HepG2 (cell line): ENCODE results near the gene PGR. TPM values are rescaled to one million over a fixed set of nuclear protein-coding genes. Genes with fewer than 3 reads are reported as not detected.

Experiments
- ATAC-seq: fragments of 200-7000 bp; cut with Tn5 transposase; 3 replicates; pipeline ENCODE4 v1.9.1; 2020; ENCODE audit warnings: mild to moderate bottlenecking, moderate library complexity
- BruUV-seq: library from RNA; stranded (reverse); fragments of 400-500 nt; replicated peaks from 2 replicates; lab custom pipeline; 2021; lab: Mats Ljungman, UMichigan
- CTCF ChIA-PET: fragments of 300-600 bp; formaldehyde crosslinking; extraction: SDS; loops from one replicate; lab custom pipeline; 2021; ENCODE audit warnings: low total read pairs, inconsistent platforms, low intra/inter-chr PET ratio; lab: Yijun Ruan, JAX
- POLR2A ChIA-PET: fragments of 350-600 bp; sonication (Branson Sonifier 250); formaldehyde crosslinking; loops from one replicate; lab custom pipeline; 2020; ENCODE audit warnings: antibody characterized with exemption, inconsistent platforms; lab: Yijun Ruan, JAX
- DNase-seq: peaks from one replicate; pipeline ENCODE4 v3.0.0-alpha.2; 2015; ENCODE audit warnings: low spot score
- FAIRE-seq: peaks from 3 replicates; lab custom pipeline; 2011; peaks lifted over from hg19 to GRCh38; lab: Jason Lieb, UNC
- H2AFZ ChIP-seq: one replicate; pipeline ENCODE4 v1.6.1; 2011; ENCODE audit warnings: low read length, inconsistent platforms
- H3K27ac ChIP-seq: fragments of 300-600 bp; 3 replicates; pipeline ENCODE4 v1.8.0; 2011; ENCODE audit warnings: mixed run types, mild to moderate bottlenecking, mixed read lengths, low read length, inconsistent platforms; ENCODE audit not compliant: insufficient read depth; ENCODE audit errors: extremely low read length
- H3K27me3 ChIP-seq, 2 experiments: fragments of 200-600 bp in 1 of 2; 2 replicates in 1 of 2; 3 replicates in 1 of 2; pipeline versions ENCODE4 v1.6.0 to v1.8.0; 2011; ENCODE audit warnings: low read length in 2 of 2, mild to moderate bottlenecking in 2 of 2, moderate library complexity in 2 of 2, inconsistent platforms in 1 of 2; ENCODE audit not compliant: insufficient read depth in 2 of 2, control insufficient read depth in 1 of 2
- H3K36me3 ChIP-seq, 2 experiments: fragments of 200-600 bp in 1 of 2; replicated peaks in 1 of 2; 2 replicates in 1 of 2; 3 replicates in 1 of 2; pipeline versions ENCODE4 v1.5.1 to v1.8.0; 2011; ENCODE audit warnings: low read length in 2 of 2, inconsistent platforms in 1 of 2; ENCODE audit not compliant: insufficient read depth in 2 of 2, control insufficient read depth in 1 of 2
- H3K4me1 ChIP-seq: 2 replicates; pipeline ENCODE4 v1.5.1; 2012; ENCODE audit warnings: low read length, inconsistent platforms; ENCODE audit not compliant: insufficient read depth
- H3K4me2 ChIP-seq: 2 replicates; pipeline ENCODE4 v1.6.0; 2011; ENCODE audit warnings: low read depth, low read length, inconsistent platforms
- H3K4me3 ChIP-seq, 3 experiments: fragments of 200-600 bp in 1 of 3; sonication (generic), shearing (Covaris generic) in 1 of 3; replicated peaks in 1 of 3; 2 replicates each; pipeline ENCODE4 v1.5.1; 2011 to 2016; ENCODE audit warnings: low read length in 3 of 3, inconsistent platforms in 2 of 3, low read depth in 2 of 3, mild to moderate bottlenecking in 2 of 3, control low read depth in 1 of 3, mixed read lengths in 1 of 3; ENCODE audit not compliant: insufficient read depth in 1 of 3
- H3K79me2 ChIP-seq: one replicate; pipeline ENCODE4 v1.6.1; 2011; ENCODE audit warnings: low read length, inconsistent platforms; ENCODE audit not compliant: insufficient read depth
- H3K9ac ChIP-seq: 2 replicates; pipeline ENCODE4 v1.6.0; 2011; ENCODE audit warnings: mild to moderate bottlenecking, low read depth, low read length, inconsistent platforms; ENCODE audit not compliant: insufficient read depth
- H3K9me3 ChIP-seq: 2 replicates; pipeline ENCODE4 v1.5.1; 2012; ENCODE audit warnings: mild to moderate bottlenecking, low read length
- H4K20me1 ChIP-seq: 2 replicates; pipeline ENCODE4 v1.6.0; 2011; ENCODE audit warnings: inconsistent platforms, mild to moderate bottlenecking, low read length, moderate library complexity; ENCODE audit not compliant: insufficient read depth
- JDP2 ChIP-seq: sonication (generic); formaldehyde crosslinking; IDR thresholded peaks from 2 replicates; pipeline ENCODE4 v1.8.1; 2022; ENCODE audit warnings: missing genetic modification reagents, borderline replicate concordance
- NR1H2 ChIP-seq: sonication (generic); formaldehyde crosslinking; IDR thresholded peaks from 2 replicates; pipeline ENCODE4 v1.8.1; 2022; ENCODE audit warnings: low read depth, missing genetic modification reagents, borderline replicate concordance
- PCBP1 ChIP-seq: fragments of 200-400 bp; formaldehyde crosslinking; IDR thresholded peaks from 2 replicates; pipeline ENCODE4 v1.6.1; 2017; ENCODE audit warnings: mild to moderate bottlenecking, low read depth, low read length, borderline replicate concordance
- PHF5A ChIP-seq: IDR thresholded peaks from one replicate; pipeline ENCODE4 v1.6.1; 2018; ENCODE audit warnings: low read depth, missing genetic modification reagents; ENCODE audit not compliant: unreplicated experiment
- POLR2A ChIP-seq, 2 experiments: IDR thresholded peaks; 2 replicates each; pipeline ENCODE4 v1.6.1; 2011; ENCODE audit warnings: low read depth in 2 of 2, low read length in 2 of 2, mild to moderate bottlenecking in 1 of 2, moderate library complexity in 1 of 2; ENCODE audit not compliant: insufficient read depth in 1 of 2
- PPARG ChIP-seq: conservative IDR thresholded peaks from 2 replicates; pipeline ENCODE4 v1.6.1; 2016; ENCODE audit warnings: missing biosample characterization, missing genetic modification reagents
- RELA ChIP-seq: sonication (generic); formaldehyde crosslinking; IDR thresholded peaks from 2 replicates; pipeline ENCODE4 v1.4.0; 2020; ENCODE audit warnings: missing genetic modification reagents
- SMAD3 ChIP-seq: sonication (generic); formaldehyde crosslinking; IDR thresholded peaks from 2 replicates; pipeline ENCODE4 v1.4.0; 2020; ENCODE audit warnings: missing genetic modification reagents
- SPEN ChIP-seq: sonication (generic); formaldehyde crosslinking; IDR thresholded peaks from 2 replicates; pipeline ENCODE4 v1.5.1; 2020; ENCODE audit warnings: low read depth, mild to moderate bottlenecking, missing genetic modification reagents
- TGIF2 ChIP-seq: IDR thresholded peaks from 2 replicates; pipeline ENCODE4 v1.6.1; 2016; ENCODE audit warnings: control low read depth, missing compliant biosample characterization
- ZNF10 ChIP-seq: sonication (generic); formaldehyde crosslinking; IDR thresholded peaks from 2 replicates; pipeline ENCODE4 v1.4.0; 2020; ENCODE audit warnings: mild to moderate bottlenecking, low read depth, missing genetic modification reagents, borderline replicate concordance
- ZNF251 ChIP-seq: sonication (generic); formaldehyde crosslinking; IDR thresholded peaks from 2 replicates; pipeline ENCODE4 v1.9.0; 2021; ENCODE audit warnings: mild to moderate bottlenecking, missing genetic modification reagents
- ZNF451 ChIP-seq: sonication (generic); formaldehyde crosslinking; IDR thresholded peaks from 2 replicates; pipeline ENCODE4 v1.5.0; 2020; ENCODE audit warnings: mild to moderate bottlenecking, missing genetic modification reagents
- ZNF530 ChIP-seq: sonication (generic); formaldehyde crosslinking; IDR thresholded peaks from 2 replicates; pipeline ENCODE4 v1.5.0; 2020; ENCODE audit warnings: low read depth, mild to moderate bottlenecking, missing genetic modification reagents
- ZNF615 ChIP-seq: sonication (generic); formaldehyde crosslinking; IDR thresholded peaks from 2 replicates; pipeline ENCODE4 v1.5.0; 2020; ENCODE audit warnings: mild to moderate bottlenecking, missing genetic modification reagents, borderline replicate concordance
- ZNF644 ChIP-seq: IDR thresholded peaks from 2 replicates; pipeline ENCODE4 v1.6.1; 2016; ENCODE audit warnings: low read depth
- WGBS: methylation state at CpG from one replicate; pipeline ENCODE4 v1.1.6; 2017; ENCODE audit warnings: low lambda C conversion rate; 5-methylcytosine and 5-hydroxymethylcytosine counted together
- in situ Hi-C: cut with HindIII; loops from 2 replicates; pipeline ENCODE4 v1.10.0; 2017; ENCODE audit warnings: low pct_unique_long_range_greater_than_20kb; ENCODE audit not compliant: extremely low pct_ligation_motif_present
- intact Hi-C: fragments of 100-400 bp; cut with micrococcal nuclease; formaldehyde crosslinking; loops from one replicate; pipeline ENCODE4 v1.10.0; 2022; ENCODE audit not compliant: unreplicated experiment
- polyA plus RNA-seq, 8 experiments: library from polyadenylated mRNA; depleted of rRNA in 3 of 8; stranded (reverse) in 7 of 8; unstranded in 1 of 8; fragments of >200 nt; fragmentation: Illumina TruSeq in 4 of 8; extraction: Trizol in 4 of 8; gene quantifications; 2 replicates each; pipeline versions ENCODE4 v1.2.1 to v1.2.3, GENCODE V29; 2011 to 2016; ENCODE audit warnings: low read depth in 4 of 8, missing spikeins in 1 of 8, mixed read lengths in 1 of 8; ENCODE audit not compliant: insufficient read depth in 1 of 8
- total RNA-seq, 5 experiments: library from RNA; depleted of rRNA; stranded (reverse); fragments of >200 nt; fragmentation: Illumina TruSeq; extraction: Trizol; gene quantifications; 2 replicates each; pipeline ENCODE4 v1.2.3, GENCODE V29; 2016; ENCODE audit warnings: low read depth in 1 of 5
- TF ChIP-seq, protein P1 (sequence below): sonication (generic); formaldehyde crosslinking; IDR thresholded peaks from 2 replicates; pipeline ENCODE4 v1.5.0; 2020; ENCODE audit warnings: missing genetic modification reagents
- TF ChIP-seq, protein P2 (sequence below): sonication (generic); formaldehyde crosslinking; conservative IDR thresholded peaks from 2 replicates; pipeline ENCODE4 v1.4.0; 2020; ENCODE audit warnings: missing genetic modification reagents

PGR gene
- total and polyA plus RNA-seq, 2 of the 13 experiments (the other 11 are each of a cell fraction or from before 2014, with no cell fraction given) = not detected

DNA sequence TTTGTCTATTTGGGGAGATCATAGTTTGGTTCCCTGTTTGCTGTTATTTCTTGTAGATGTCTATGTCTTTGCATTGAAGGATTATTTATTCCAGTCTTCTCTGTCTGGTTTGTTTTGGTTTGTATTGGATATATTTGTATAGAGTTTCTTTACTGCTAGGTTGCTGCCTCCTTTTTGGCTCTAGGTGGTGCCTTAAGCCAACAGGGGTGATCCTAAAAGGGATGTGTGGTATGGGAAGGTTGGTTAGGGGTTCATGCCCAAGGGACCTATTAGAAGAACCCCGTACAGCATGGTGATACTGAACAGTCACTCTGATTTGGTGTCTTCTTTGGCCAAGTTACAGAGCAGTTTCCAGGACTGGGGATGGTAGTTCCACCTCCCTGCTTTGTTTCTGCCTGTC, 36.4 kb upstream of the PGR start (continued):
- no peak for TF ChIP-seq TGIF2 (CRISPR knock-in tag)
- no peak for TF ChIP-seq SMAD3 (CRISPR knock-in tag)
- no peak for TF ChIP-seq ZNF644
- no peak for TF ChIP-seq SPEN (CRISPR knock-in tag)
- TF ChIP-seq, protein P1, sequence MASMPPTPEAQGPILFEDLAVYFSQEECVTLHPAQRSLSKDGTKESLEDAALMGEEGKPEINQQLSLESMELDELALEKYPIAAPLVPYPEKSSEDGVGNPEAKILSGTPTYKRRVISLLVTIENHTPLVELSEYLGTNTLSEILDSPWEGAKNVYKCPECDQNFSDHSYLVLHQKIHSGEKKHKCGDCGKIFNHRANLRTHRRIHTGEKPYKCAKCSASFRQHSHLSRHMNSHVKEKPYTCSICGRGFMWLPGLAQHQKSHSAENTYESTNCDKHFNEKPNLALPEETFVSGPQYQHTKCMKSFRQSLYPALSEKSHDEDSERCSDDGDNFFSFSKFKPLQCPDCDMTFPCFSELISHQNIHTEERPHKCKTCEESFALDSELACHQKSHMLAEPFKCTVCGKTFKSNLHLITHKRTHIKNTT (CRISPR knock-in tag) = no peak
- TF ChIP-seq, protein P2, sequence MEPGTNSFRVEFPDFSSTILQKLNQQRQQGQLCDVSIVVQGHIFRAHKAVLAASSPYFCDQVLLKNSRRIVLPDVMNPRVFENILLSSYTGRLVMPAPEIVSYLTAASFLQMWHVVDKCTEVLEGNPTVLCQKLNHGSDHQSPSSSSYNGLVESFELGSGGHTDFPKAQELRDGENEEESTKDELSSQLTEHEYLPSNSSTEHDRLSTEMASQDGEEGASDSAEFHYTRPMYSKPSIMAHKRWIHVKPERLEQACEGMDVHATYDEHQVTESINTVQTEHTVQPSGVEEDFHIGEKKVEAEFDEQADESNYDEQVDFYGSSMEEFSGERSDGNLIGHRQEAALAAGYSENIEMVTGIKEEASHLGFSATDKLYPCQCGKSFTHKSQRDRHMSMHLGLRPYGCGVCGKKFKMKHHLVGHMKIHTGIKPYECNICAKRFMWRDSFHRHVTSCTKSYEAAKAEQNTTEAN = no peak
- TF ChIP-seq ZNF10 (CRISPR knock-in tag) = no peak

DNA sequence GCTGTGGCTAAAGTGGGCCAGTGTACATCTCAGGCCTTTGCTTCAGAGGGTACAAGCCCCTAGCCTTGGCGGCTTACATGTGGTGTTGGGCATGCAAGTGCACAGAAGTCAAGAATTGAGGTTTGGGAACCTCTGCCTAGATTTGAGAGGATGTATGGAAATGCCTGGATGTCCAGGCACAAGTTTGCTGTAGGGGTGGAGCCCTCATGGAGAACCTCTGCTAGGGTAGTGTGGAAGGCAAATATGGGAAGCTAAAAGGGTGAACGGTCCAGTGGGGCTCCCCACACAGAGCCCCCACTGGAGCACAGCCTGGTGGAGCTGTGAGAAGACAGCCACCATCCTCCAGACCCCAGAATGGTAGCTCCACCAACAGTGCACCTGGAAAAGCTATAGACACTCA, 28.5 kb upstream of the PGR start:
- ATAC-seq = no peak
- Histone ChIP-seq H3K36me3 (no peaks in the 10 kb centered on the region), H3K4me2 (no peak overlapping the region), H3K27ac (no peak overlapping the region), H3K9ac (no peak overlapping the region), H3K27me3 (no peaks in the 10 kb centered on the region), H3K4me3 (no peak overlapping the region), H3K9me3 (peaks cover 59% of the 10 kb centered on the region), H4K20me1 (no peaks in the 10 kb centered on the region), H3K79me2 (no peaks in the 10 kb centered on the region), H3K4me1 (no peaks in the 10 kb centered on the region), H2AFZ (no peak overlapping the region)
- intact Hi-C loops (no loop called here), in situ Hi-C loops (no loop called here)
- ChIA-PET POLR2A (no interaction called here), CTCF (no interaction called here)
- 0% methylated on average over 2 of the region's 2 CpGs for WGBS
- BruUV-seq = no TSS peak
- no peak for FAIRE-seq
- no peak for DNase-seq
- TF ChIP-seq PHF5A (no peak), ZNF451 (CRISPR knock-in tag) (no peak), POLR2A (IDR thresholded peaks at IDR 0.05; ENCODE audit: insufficient read depth in 1 of 2, low read depth in 2 of 2, low read length in 2 of 2) (no peak), PPARG (no peak), ZNF251 (CRISPR knock-in tag) (no peak), JDP2 (CRISPR knock-in tag) (no peak), PCBP1 (no peak), ZNF530 (CRISPR knock-in tag) (no peak), NR1H2 (CRISPR knock-in tag) (no peak), RELA (CRISPR knock-in tag) (no peak), ZNF615 (CRISPR knock-in tag) (no peak)
